Measurements from ENCODE around the gene FRMD5. TPM values are rescaled to one million over a fixed set of nuclear protein-coding genes. Genes with fewer than 3 reads are reported as not detected.
A peak's percentile ranks its signal among the peaks of the same experiment; 100 is the strongest.
"Not testable (repeated sequence)": the region's sequence is repeated elsewhere in the genome, so short reads cannot be mapped to it uniquely, and the experiment has no call there.

Gene FRMD5
- polyA plus RNA-seq, 2 of the 4 experiments (the other 2 are of a cell fraction) = 2.5 to 3.6 TPM

- no peak for TF ChIP-seq POLR2AphosphoS2 (conservative IDR thresholded peaks at IDR 0.05; ENCODE audit: low read length)
- no peak for TF ChIP-seq KDM1A (IDR thresholded peaks at IDR 0.05; ENCODE audit: low read depth)
- TF ChIP-seq MAZ (IDR thresholded peaks at IDR 0.05; ENCODE audit: borderline replicate concordance, low read depth, low read length) = no peak
- TF ChIP-seq FOXS1 (CRISPR knock-in tag; IDR thresholded peaks at IDR 0.05) = no peak
Observed at GRCh38 chr15:43845421-43845820, 349.6 kb downstream of the FRMD5 start (continued).

GRCh38 chr15:43832485-43832884 lies 362.6 kb downstream of the FRMD5 start:
- CTCF ChIA-PET; DNase-seq (ENCODE audit: low read depth in 1 of 2, low spot score in 1 of 2); FAIRE-seq; H3K27ac ChIP-seq; H3K4me1 ChIP-seq; H3K4me2 ChIP-seq; H3K9me3 ChIP-seq; ATAC-seq; H3K4me3 ChIP-seq: not testable (repeated sequence)
- WGBS (ENCODE audit: missing lambda C conversion rate) = 81% methylated on average over 5 of the region's 6 CpGs
- POLR2A ChIA-PET = interaction anchor here (0.7 kb wide), 1 partner anchor 456 kb away, joined by 5 read pairs; the partner anchor contains the start of gene GOLM2

DNA sequence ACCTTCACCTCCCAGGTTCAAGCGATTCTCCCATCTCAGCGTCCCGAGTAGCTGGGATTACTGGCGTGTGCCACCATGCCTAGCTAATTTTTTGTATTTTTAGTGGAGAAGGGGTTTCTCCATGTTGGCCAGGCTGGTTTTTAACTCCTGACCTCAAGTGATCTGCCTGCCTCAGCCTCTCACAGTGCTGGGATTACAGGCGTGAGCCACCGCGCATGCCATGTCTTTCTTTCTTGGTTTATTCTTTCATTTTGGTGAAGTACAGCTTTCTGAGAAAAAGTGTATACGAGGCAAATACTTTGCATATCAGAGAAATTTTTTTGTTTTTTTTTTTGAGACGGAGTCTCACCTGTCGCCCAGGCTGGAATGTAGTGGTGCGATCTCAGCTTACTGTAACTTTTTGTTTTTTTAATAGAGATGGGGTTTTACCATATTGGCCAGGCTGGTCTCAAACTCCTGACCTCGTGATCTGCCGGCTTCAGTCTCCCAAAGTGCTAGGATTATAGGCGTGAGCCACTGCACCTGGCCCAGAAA lies 363.5 kb downstream of the FRMD5 start:
- H3K4me1 ChIP-seq; POLR2A ChIA-PET; FAIRE-seq; H3K4me3 ChIP-seq; ATAC-seq; DNase-seq (ENCODE audit: low read depth in 1 of 2, low spot score in 1 of 2); H3K4me2 ChIP-seq; H3K27ac ChIP-seq; CTCF ChIA-PET; H3K9me3 ChIP-seq: not testable (repeated sequence)
- WGBS (ENCODE audit: missing lambda C conversion rate) = 94% methylated on average over 14 of the region's 14 CpGs

DNA sequence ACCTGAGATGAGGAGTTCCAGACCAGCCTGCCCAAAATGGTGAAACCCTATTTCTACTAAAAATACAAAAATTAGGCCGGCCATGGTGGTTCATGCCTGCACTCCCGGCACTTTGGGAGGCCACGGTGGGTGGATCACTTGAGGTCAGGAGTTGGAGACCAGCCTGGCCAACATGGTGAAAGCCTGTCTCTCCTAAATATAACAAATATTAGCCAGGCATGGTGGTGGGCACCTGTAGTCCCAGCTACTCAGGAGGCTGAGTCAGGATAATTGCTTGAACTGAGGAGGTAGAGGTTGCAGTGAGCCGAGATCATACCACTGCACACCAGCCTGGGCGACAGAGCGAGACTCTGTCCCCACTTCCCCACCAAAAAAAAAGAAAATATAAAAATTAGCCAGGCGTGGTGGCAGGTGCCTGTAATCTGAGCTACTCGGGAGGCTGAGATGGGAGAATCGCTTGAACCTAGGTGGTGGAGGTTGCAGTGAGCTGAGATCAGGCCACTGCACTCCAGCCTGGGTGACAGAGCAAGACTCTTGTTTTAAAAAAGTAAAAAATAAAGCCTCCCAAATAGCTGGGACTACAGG lies 364.3 kb downstream of the FRMD5 start:
- POLR2A ChIA-PET, H3K4me3 ChIP-seq: not testable (repeated sequence)

DNA sequence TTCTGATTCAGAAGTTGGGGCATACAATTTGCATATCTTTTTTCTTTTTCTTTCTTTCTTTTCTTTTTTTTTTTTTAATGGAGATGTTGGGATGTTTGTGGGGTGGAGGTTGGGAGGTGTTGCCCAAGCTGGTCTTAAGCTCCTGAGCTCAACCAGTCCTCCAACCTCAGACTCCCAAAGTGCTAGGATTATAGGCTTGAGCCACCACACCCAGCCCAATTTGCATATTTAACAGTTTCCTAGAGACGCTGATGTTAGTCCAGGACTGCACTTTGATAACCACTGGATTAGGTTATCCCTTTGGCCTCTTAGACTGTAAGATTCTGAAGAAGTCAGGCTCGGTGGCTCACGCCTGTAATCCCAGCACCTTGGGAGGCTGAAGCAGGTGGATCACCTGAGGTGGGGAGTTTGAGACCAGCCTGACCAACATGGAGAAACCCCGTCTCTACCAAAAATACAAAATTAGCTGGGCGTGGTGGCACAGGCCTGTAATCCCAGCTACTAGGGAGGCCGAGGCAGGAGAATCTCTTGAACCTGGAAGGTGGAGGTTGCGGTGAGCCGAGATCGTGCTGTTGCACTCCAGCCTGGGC lies 365.0 kb downstream of the FRMD5 start:
- H3K27ac ChIP-seq; H3K9me3 ChIP-seq; H3K4me2 ChIP-seq; POLR2A ChIA-PET; H3K4me3 ChIP-seq; ATAC-seq; CTCF ChIA-PET; FAIRE-seq; DNase-seq (ENCODE audit: low read depth in 1 of 2, low spot score in 1 of 2): not testable (repeated sequence)
- peaks cover 12% of the 10 kb centered on the region; the same call in 2 of the 3 replicates for H3K4me1 ChIP-seq
- 91% methylated on average over 6 of the region's 9 CpGs for WGBS (ENCODE audit: missing lambda C conversion rate)

More for the DNA sequence above, 364.3 kb downstream of the FRMD5 start:
- CTCF ChIA-PET; FAIRE-seq; DNase-seq (ENCODE audit: low read depth in 1 of 2, low spot score in 1 of 2); H3K9me3 ChIP-seq; ATAC-seq; H3K4me2 ChIP-seq; H3K27ac ChIP-seq: not testable (repeated sequence)
- WGBS (ENCODE audit: missing lambda C conversion rate) = 96% methylated on average over 9 of the region's 9 CpGs
- H3K4me1 ChIP-seq = peaks cover 12% of the 10 kb centered on the region; the same call in 2 of the 3 replicates

DNA sequence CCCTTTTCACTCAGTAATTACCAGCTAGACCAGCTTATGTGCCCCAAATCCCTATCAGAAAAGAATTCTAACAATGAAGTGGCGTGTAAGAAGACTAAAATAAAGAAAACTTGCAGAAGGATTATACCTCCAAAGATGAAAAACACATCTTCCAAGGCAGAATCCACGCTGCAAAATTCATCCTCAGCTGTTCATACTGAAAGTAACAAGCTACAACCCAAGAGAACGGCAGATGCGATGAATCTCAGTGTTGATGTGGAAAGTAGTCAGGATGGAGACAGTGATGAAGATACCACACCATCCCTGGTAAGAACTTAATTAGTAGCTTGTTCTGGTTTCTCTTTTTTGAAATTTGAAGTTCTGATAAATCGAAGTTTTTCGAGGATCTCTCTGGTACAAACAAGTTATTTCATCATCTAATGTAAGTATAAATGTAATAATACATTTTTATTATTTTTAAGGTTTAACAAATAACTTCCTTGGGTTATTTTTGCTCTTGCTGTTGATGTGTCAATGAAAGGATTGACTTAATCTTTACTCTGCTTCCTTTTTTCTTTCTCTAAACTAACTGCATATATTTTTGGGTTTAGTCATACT lies 366.9 kb downstream of the FRMD5 start:
- Histone ChIP-seq H3K4me1 (peaks cover 18% of the 10 kb centered on the region; the same call in 2 of the 3 replicates), H3K4me2 (peak overlapping the region; percentile 95), H3K4me3 (peak overlapping the region; percentile 56), H3K9me3 (no peaks in the 10 kb centered on the region), H3K27ac (peak overlapping the region in 1 of 2 experiments; percentile 86; a peak in 4 of 6 replicates)
- FAIRE-seq (no peak), DNase-seq (ENCODE audit: low read depth in 1 of 2, low spot score in 1 of 2) (no peak), ATAC-seq (no peak)
- ChIA-PET CTCF (no interaction called here), POLR2A (no interaction called here)
- WGBS (ENCODE audit: missing lambda C conversion rate) = 36% methylated on average over 6 of the region's 6 CpGs
- TF ChIP-seq, protein P1, sequence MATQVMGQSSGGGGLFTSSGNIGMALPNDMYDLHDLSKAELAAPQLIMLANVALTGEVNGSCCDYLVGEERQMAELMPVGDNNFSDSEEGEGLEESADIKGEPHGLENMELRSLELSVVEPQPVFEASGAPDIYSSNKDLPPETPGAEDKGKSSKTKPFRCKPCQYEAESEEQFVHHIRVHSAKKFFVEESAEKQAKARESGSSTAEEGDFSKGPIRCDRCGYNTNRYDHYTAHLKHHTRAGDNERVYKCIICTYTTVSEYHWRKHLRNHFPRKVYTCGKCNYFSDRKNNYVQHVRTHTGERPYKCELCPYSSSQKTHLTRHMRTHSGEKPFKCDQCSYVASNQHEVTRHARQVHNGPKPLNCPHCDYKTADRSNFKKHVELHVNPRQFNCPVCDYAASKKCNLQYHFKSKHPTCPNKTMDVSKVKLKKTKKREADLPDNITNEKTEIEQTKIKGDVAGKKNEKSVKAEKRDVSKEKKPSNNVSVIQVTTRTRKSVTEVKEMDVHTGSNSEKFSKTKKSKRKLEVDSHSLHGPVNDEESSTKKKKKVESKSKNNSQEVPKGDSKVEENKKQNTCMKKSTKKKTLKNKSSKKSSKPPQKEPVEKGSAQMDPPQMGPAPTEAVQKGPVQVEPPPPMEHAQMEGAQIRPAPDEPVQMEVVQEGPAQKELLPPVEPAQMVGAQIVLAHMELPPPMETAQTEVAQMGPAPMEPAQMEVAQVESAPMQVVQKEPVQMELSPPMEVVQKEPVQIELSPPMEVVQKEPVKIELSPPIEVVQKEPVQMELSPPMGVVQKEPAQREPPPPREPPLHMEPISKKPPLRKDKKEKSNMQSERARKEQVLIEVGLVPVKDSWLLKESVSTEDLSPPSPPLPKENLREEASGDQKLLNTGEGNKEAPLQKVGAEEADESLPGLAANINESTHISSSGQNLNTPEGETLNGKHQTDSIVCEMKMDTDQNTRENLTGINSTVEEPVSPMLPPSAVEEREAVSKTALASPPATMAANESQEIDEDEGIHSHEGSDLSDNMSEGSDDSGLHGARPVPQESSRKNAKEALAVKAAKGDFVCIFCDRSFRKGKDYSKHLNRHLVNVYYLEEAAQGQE (IDR thresholded peaks at IDR 0.05) = no peak
- TF ChIP-seq HES2 (IDR thresholded peaks at IDR 0.05) = no peak
- no peak for TF ChIP-seq SMC3 (IDR thresholded peaks at IDR 0.05)
- TF ChIP-seq RNF2 (IDR thresholded peaks at IDR 0.05; ENCODE audit: borderline replicate concordance, low read depth) = no peak
- no peak for TF ChIP-seq ESRRA (IDR thresholded peaks at IDR 0.05; ENCODE audit: borderline replicate concordance, low read length)
- TF ChIP-seq JUNB (IDR thresholded peaks at IDR 0.05) = no peak
- no peak for TF ChIP-seq RAD21 (conservative IDR thresholded peaks at IDR 0.05 in 1 of 2, IDR thresholded peaks at IDR 0.05 in 1 of 2)
- TF ChIP-seq, protein P2, sequence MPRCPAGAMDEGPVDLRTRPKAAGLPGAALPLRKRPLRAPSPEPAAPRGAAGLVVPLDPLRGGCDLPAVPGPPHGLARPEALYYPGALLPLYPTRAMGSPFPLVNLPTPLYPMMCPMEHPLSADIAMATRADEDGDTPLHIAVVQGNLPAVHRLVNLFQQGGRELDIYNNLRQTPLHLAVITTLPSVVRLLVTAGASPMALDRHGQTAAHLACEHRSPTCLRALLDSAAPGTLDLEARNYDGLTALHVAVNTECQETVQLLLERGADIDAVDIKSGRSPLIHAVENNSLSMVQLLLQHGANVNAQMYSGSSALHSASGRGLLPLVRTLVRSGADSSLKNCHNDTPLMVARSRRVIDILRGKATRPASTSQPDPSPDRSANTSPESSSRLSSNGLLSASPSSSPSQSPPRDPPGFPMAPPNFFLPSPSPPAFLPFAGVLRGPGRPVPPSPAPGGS (IDR thresholded peaks at IDR 0.05) = no peak
- TF ChIP-seq, protein P3, sequence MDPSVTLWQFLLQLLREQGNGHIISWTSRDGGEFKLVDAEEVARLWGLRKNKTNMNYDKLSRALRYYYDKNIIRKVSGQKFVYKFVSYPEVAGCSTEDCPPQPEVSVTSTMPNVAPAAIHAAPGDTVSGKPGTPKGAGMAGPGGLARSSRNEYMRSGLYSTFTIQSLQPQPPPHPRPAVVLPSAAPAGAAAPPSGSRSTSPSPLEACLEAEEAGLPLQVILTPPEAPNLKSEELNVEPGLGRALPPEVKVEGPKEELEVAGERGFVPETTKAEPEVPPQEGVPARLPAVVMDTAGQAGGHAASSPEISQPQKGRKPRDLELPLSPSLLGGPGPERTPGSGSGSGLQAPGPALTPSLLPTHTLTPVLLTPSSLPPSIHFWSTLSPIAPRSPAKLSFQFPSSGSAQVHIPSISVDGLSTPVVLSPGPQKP (IDR thresholded peaks at IDR 0.05; ENCODE audit: low read depth, low read length) = no peak
